GM21717 (cell line): ENCODE results near the gene DNAI2.
"Not testable (repeated sequence)": the region's sequence is repeated elsewhere in the genome, so short reads cannot be mapped to it uniquely, and the experiment has no call there.

Source experiments
- ATAC-seq: cut with Tn5 transposase; IDR thresholded peaks from one replicate; pipeline ENCODE4 v1.9.1; 2021; ENCODE audit warnings: mild to moderate bottlenecking, moderate library complexity; ENCODE audit not compliant: unreplicated experiment

DNAI2 gene

DNA sequence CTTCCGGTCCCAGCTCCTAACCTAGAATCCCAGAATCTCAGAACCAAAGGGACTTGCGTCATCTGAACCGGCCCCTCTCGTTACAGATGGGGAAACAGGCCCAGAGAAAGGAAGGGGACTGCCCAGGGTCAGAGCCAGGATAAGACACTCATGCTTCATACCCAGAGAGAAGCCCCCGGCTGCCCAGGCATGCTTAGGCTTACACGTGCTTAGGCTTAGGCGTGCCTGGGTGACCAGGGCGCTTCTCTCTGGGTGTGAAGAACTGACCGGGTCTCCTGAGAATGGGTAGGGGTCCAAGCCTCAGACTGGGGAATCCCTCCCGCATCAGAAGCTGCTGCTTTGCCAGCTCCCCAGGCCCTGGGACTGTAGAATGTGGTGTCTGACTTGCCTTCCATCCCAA is 29.9 kb upstream of the DNAI2 start:
- ATAC-seq, result no peak

DNA sequence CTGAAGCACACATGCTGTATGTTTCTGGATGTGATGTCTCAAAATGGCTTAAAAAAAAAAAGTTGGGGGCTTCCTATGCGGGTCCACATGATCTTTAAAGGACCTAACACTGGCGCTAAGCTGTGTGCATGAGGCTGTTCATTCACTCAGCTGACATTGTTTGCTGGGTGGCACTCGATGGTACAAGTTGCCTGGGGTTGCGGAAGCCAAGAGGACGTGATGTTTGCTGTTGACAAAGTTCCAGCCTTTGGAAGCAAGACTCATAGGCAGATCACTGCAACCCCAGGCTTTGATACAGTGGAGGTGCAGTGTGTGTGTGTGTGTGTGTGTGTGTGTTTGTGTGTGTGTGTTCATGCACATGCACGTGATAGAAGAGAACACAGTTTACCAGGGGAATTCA is 29.5 kb upstream of the DNAI2 start:
- no peak for ATAC-seq

DNA sequence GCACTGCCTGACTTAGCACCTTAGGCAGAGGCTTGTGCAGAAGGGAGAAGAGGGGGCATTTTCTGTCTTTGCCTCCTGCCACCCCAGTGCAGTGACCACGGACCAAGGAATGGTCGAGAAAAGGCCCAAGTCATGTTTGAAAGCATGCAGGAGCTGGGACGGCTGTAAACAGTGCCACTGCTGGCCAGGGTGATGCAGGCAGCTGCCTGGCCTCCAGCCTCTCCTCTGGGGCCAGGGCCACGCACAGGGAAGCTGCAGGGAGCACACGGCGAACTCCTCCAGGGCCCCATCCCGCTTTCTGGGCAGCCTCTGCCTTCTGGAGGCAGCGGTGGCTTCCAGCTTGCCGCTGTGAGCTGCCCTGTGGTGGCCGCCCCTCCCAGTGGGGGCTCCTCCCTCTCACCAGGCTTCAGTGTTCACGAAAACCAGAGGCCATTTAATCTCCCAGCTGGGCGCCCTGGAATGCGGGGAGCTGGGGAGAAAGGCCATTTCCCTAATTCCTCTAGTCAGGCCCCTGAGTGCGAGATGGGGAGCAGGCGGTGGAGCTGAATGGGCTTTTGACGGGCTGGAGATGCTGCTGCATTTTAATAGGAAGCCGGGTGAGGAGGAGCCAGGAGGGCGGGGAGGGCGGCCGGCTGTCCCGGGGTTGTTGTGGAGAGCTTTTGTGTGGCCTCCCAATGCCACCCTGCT is 28.7 kb upstream of the DNAI2 start:
- ATAC-seq, result no peak

DNA sequence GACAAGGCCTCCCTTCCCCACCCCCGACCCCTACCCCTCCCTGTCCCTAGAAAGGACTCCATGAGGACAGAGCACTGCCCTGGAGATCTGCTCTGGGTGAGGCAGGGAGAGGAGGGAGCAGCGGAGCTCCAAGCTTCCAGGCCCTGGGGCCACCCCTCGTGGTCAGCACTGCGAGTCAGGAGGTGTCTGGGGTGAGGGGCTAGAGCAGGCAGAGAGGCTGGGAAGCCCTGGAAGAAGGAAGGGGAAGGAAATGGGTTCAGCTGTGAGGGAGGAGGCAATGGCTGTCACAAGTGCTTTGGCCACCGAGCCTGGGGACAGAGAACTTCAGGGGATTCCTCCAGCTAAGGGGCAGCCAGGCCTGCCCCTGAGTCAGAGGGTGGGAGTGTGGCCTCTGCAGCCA is 28.2 kb upstream of the DNAI2 start:
- no peak for ATAC-seq

DNA sequence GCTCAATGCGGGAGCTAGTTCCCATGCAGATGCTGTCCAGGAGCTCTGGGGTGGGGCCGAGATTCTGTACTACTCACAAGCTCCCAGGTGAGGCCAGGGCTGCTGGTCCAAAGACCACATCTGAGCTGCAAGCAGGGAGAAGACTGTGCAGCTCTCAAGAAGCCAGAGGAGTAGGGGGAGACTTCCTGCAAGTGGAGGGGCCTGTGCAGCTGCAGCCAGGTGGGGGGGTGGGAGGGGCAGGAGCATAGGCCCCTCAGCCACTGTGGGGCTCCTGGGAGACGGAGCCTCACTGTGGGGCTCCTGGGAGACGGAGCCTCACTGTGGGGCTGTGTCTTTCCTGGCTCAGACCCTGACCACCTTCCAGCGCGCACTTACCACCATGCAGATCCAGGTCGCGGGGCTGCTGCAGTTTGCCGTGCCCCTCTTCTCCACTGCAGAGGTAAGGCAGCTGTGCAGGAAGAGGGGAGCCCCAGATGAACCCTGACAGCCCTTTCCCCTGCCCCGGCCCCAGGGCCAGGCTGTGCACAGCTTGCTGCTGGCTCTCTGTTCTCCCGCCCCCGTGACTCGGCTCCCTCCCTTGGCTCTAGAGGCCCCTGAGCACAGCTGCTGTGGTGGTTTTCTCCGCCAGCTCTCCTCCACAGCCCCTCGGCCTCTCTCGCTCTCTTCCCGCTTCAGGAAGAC is 24.3 kb upstream of the DNAI2 start:
- no peak for ATAC-seq

DNA sequence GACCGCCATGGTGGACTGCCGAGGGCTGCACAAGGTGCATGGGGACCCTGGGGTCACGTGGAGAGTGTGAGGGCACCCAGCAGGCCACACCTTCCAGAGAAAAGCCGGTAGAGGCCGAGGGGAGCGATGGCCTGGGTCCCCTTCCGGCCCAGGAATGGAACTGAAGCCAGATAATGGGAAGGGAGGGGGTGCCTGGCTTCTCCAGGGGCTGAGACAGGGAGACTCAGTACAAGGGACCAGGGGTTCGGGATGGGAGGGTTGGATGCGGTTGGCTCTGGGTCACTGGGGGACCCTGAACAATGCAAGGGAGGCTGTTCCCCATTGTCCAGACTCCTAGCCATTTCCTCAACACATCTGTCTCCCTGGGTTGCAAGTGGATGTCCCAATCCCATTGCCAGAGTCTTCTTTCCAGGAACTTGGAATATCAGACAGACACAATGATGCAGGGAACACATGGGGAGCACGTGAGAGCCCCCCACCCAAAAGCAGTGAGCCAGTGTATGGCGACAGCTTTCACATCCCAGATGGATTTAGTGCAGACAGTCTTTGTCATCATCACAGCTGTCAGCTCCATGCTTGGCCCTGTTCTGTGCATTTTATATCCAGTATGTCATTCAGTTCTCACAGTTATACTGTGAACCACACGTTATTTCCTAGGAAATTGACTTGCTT is 23.6 kb upstream of the DNAI2 start:
- no peak for ATAC-seq

DNA sequence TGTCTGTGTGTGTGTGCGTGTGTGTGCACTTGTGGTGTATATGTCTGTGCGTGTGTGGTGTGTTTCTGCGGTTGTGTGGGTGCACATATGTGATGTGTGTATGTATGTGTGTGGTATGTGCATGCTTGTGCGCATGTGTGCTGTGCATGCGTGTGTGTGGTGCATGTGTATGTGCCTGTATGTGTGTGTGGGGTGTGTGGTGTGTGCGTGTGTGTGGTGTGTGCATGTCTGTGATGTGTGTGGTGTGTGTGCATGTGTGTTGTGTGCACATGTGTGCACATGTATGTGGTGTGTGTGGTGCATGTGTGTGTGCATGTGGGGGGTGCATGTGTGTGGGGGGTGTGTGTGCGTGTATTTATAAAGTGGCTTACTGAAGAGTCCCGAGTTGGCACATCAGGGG is 23.0 kb upstream of the DNAI2 start:
- no peak for ATAC-seq

DNA sequence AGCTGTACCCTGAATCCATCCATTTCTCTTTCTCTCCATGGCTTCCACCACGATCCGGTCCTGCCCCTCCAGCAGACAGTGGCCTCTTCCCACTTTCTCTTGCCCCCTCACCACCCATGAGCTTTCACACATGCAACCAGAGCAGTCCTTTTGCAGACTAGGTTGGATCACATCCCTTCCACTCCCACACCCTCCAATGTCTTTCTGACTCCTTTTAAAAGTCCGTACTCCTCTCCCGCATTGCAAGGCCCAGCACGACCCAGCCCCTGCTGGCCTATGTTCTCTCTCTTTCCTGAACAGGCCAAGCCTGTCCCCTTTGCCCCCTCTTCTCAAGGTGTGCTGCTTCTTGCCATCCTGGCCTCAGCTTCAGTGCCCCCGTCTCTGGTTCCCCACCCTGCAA is 22.5 kb upstream of the DNAI2 start:
- no peak for ATAC-seq

DNA sequence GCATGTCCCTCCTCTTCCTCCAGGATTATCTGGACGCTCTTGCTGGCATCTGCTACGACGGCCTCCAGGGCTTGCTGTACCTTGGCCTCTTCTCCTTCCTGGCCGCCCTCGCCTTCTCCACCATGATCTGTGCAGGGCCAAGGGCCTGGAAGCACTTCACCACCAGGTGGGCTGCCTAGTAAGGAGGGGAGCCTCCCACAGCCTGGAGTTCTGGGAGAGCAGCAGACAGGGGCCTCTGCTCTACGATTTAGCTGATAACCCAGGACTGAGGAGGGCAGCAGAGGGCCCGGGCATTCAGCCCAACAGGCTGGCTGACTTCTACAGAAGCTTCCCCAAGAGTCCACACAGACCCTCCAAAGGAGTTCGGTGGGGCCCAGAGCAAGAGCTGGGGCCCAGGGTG is 21.8 kb upstream of the DNAI2 start:
- ATAC-seq, result no peak

DNA sequence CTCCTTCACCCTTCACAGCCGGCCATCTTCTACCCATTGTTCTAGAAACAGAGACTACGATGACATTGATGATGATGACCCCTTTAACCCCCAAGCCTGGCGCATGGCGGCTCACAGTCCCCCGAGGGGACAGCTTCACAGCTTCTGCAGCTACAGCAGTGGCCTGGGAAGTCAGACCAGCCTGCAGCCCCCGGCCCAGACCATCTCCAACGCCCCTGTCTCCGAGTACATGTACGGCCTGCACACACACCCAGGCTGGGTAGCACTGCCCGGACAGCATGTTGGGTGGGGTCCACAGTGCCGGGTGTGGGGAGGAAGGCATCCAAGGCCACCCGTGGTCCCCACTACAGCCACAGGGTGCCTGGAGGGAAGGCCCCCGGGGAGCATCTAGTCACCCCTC is 21.0 kb upstream of the DNAI2 start:
- no peak for ATAC-seq

DNA sequence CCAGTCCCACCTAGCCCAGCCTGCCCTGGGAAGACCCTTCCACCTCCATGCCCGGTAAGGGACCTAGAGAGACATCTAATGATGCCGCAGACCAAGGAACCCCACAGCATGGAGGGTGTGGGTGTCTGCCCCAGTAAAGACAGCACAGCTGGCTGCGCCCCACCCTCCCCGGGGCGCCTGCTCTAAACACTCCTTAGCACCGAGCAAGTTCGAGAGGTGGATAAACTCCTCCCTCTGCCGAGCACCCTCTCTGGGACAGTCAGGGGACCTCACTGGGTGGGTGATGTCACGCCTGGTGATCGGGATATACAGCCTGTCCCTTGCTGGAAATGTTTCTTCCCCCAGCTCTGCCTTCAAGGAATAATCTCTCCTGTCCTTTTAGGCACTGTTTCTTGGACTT is 16.7 kb upstream of the DNAI2 start:
- ATAC-seq, result no peak

DNA sequence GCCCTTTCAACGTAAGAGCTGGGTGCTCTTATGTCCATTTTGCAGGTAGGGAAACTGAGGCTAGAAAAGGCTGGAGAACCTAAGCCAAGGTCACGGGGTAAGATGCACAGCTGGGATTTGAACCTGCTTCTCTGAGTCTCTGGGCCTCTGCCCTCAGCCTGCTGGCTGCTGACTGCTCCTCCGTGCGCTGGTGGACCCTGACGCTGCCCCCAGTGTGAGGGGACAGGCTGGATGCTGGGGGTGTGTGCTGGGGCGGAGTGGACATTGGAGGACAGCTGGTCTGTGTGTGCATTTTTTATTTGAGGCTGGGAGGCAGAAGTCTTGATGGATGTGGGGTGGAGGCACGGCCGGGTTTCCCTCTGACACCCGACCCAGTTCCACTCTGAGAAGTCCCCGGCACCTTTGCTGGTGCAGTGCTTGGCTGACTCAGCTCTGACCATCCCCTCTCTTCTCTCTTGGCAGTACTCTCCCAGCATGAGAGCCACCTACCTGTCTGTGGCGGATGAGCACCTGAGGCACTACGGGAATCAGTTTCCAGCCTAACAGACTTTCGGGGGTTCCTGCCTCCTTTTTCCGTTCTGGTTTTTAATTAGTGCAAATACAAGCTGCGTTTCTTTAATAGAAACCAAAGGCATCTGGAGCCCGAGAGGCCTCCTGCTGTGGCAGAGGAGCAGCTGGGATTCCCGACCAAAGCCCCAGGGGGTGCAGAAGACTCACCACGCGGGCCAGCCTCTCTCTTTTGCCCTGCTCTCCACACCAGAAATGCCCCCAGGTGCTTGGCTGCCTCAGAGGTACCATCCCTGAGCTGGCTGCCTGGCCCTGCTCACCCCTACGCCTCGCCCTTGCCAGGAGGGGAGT is 14.1 kb upstream of the DNAI2 start:
- no peak for ATAC-seq

DNA sequence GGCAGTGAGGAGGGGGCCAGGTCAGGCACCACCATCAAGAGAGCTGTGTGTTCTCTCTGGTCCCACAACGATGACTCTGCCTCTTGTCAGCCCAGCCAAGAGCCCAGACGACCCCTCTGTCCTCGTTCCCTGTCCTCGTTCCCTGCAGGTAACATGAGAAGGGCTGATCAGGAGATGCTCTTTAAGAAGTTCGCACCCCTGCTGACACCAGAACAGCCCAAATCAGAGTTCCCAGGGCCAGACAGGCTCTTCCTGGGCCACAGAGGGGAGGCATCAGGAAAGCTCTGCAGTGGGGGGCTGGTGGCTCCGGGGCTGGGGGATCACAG is 13.5 kb upstream of the DNAI2 start:
- ATAC-seq, result no peak

DNA sequence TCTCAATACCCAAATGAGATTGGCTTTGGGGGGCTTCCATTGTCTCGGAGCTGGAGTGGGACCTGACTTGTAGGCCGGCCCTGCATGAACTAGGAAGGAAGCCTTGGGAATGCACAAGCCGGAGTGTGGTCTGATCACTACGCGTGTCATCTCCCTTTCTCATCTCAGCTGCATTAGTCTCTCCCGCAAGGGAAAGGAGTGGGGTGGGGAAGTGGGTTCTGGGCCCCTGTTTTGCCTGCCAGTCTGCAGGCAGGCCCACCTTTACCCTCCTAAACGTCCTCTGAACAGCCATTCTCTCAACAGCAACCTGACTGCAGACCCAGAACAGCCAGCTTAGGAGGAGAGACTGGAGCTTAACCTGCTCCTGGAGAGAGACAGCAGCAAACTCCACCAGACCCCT is 11.4 kb upstream of the DNAI2 start:
- ATAC-seq, result no peak

DNA sequence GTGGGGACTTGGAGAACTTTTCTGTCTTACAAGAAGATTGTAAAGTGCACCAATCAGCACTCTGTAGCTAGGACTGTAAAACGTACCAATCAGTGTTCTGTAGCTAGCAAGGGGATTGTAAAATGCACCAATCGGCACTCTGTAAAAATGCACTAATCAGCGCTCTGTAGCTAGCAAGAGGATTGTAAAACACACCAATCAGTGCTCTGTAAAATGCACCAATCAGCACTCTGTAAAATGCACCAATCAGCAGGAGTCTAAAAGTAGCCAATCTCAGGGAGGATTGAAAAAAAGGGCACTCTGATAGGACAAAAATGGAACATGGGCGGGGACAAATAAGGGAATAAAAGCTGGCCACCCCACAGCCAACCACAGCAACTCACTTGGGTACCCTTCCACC is 7.0 kb upstream of the DNAI2 start:
- not testable (repeated sequence) for ATAC-seq

DNA sequence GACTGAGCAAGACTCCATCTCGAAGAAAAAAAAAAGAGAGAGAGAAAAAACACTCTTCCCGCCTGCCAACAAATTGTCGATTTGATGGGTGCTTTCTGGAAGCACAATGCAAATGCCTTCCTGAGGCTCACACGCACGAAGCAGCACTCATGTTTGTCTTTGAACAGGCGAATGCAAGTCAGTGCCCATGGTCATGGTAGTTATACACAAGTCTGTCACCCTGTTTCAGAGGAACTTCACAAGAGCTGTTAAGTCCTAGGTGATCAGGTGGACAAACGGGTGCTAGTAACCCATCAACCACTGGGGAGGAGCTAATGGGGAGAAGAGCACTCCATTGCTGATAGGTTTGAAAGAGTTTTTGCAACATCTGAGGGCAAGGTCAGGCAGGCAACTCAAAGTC is 6.5 kb upstream of the DNAI2 start:
- ATAC-seq, result no peak

DNA sequence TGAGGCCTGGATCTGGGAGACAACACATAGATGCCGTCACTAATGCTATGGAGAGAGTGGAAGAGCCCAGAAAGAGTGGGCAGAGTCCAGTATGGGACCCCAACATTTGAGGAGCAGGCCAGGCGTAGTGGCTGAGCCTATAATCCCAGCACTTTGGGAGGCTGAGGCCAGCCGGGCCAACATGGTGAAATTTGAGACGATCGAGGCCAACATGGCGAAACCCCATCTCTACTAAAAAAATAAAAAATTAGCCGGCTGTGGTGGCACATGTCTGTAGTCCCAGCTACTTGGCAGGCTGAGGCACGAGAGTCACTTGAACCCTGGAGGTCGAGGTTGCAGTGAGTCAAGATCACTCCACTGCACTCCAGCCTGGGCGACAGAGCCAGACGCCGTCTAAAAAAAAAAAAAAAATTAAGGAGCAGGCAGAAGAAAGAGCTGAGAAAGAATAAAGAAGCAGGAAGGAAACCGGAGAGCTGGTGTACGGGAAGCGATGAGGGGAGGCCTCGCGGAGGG is 6.0 kb upstream of the DNAI2 start:
- ATAC-seq, result no peak

DNA sequence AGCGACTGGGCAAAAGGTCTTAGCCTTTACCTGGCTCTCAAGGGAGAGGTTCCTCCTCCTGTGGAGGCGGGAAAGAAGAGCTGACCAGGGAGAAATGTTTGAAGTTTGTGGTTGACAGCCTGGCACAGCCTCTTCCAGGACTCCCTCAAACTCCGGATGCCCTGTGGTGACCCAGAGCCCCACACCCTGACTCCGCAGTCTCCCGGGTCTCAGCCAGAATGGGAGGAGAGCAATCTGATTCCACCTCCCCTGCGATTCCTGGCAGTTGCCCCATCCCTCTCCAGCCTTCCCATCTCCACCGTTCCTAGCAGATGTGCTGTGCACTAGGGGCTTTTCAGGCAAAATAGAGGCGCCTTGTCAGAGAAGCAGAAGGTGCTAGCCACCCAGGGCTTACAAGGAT is 5.5 kb upstream of the DNAI2 start:
- ATAC-seq, result no peak

DNA sequence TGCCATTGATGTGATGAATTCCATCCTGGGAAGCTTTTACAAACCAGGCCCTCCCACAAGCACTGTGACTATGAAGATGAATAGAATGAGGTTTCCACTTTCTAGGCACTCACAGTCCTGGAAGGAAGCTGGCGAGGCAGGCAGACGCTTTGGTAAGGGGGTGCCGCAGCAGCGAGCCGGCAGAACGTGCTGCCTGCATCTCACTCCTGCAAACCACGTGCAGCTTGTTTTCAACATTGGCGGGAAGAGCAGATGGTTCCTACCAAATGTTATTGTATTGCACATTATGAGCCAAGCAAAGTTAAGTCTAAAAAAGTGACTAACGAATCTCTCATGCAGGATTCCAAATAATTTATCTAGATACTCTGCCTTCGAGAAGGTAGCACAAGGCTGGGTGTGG is 3.7 kb upstream of the DNAI2 start:
- no peak for ATAC-seq

DNA sequence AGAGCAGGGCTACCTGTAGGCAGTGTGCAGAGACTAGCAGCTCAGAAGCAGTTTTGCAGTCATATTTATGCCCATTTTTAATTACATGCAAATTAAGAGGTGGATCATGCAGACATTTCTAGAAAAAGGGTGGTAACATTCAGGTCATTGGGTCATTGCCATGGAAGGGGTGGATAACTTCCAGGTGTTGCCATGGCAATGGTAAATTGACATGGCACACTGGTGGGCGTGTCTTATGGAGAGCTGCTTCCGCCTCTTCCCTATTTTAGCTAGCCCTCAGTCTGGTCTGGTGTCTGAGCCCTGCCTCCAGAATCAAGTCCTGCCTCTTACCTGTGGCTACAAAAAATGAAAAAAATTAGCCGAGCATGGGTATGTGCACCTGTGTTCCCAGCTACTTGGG is 2.8 kb upstream of the DNAI2 start:
- no peak for ATAC-seq

DNA sequence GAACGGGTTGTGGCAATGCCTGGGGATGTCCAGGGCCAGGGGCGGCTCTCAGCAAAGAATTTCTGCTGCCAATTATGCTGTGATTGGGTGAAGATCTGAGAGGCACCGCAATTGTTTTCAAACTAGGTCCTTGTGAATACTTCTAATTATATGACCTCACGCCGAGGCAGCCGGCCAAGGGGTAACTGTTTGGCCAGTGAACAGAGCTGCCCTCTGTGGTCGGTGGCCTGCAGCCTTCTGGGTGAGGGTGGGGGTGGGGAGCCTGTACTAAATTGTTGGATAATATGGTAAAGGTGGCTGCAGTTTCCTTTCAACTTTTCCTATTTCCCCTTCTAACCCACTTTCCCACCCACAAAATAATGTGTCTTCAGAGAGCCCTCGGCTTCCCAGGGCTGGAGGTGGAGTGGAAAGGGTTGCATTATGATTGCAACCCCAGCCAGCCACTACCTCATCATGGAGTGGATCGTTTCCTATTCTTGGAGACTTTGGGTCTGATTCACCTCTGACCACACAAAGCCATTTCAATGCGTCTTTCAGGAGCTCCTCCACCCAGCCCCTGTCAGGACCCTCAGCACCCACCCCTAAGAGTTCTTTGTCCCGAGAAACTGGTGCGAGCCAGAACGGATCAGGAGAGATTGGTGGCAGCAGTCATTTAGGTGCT is 2.0 kb upstream of the DNAI2 start:
- ATAC-seq, result no peak
